HG03439 (cell line): ENCODE measurements around the gene ATP2A3.
A peak's percentile ranks its signal among the peaks of the same experiment; 100 is the strongest.

ENCODE experiments used
- ATAC-seq: cut with Tn5 transposase; IDR thresholded peaks from one replicate; pipeline ENCODE4 v1.9.1; 2021; ENCODE audit warnings: mild to moderate bottlenecking, moderate library complexity; ENCODE audit not compliant: unreplicated experiment

The ATP2A3 gene

DNA sequence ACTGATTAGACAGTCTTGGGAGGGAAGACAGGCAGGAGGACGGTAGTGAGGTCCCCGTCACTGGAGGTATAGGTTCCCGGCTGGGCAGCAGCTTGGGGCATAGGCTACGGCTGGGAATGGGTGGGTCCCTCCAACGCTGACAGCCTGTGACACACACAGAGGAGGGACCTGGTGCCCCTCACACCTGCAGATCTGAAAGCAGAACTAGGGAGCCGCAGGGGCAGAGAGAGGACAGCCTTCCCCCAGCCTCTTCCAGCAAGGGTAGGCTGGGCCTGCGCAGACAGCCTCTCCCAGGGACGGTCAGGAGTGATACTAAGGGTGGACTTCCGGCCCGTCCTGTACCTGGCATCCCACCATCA is 49.9 kb downstream of the ATP2A3 start:
- peak; percentile 39 for ATAC-seq

DNA sequence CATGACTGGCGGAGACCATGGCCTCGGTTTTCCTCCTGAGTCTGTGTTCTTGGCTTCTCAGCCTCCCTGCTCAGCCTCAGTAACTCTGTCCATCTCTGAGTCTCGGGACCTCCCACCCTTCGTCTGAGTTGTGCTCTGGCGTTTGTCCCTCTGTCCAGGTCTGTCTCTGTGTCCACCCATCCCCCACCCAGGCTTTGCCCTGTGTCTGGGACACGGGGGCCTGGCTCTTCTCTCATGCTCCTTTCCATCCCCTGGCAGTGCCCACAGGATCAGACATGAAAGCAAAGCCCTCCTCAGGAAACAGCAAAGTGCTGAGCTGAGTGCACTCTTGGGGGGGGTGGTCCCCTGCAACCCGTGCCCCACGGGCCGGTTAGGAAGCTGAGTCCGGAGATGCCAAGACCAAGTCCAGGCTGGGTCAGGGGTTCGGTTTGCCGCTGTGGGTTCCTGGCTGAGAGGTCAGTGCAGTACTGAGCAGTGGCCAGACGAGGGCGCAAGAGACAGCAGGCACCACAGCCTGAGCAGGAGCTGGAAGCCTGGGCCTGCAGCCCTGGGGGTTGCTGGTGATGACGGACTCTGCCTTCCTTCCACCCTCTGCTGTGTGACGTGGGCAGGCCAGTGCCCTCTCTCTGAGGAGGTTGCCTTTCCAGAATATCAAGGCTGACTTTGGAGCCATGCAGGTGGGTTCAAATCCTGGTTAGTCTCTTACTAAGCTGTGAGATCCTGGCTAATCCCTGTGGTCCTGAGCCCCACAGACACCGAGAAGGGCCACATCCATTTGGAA is 50.5 kb downstream of the ATP2A3 start:
- ATAC-seq, result peak; percentile 56

DNA sequence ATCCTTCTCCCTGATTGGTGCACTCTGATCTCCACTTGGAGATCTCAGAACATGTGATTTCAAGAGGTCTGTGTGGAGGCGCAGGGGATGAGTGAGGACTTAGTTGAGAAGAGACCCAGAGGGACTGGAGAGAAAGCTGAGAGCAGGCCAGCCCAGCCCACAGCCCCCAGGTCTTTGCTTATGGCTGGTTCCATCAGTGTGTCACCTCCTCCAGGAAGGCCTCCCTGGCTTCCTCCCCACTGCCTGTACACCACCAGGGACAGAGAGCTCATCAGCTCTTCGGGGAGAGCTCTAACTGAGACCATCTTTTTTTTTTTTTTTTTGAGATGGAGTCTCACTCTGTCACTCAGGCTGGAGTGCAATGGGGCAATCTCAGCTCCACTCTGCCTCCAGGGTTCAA is 51.4 kb downstream of the ATP2A3 start:
- ATAC-seq, result no peak

DNA sequence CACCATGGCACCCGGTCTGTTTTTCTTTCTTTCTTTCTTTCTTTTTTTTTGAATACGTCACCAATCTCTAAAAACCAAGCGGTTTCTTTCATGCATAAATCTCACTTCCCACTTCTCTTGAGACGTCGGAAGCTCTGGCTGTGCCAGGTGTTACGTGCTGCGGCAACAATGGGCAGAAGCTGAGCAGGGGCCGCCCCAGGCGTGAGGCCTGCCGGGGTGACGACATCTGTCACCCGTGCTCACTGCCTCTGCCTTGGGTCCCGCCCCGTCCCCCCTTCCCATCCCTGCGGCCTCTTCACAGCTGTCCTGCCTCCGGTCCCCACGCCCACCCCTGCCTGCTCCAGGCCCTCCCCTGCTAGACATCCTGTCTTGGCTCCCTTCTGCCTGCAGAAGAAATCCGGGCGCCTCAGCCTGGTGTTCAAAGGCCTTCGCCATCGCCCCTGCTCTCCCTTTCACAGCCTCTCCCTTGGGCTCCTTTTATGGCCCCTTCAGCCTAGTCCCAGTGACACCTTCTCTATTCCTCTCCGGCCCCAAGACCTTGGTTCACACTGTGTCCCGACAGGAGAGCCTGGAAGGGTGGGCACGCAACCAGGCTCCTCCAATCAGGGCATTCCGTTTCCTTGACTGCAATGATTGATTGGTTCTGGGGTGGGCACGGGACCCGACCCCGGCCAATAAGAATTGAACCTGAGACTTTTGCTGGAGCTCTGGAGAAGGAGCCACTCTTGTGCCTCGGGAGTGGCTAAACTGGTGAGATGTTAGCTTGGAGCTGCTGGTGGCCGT is 52.8 kb downstream of the ATP2A3 start:
- ATAC-seq, result peak; percentile 53

DNA sequence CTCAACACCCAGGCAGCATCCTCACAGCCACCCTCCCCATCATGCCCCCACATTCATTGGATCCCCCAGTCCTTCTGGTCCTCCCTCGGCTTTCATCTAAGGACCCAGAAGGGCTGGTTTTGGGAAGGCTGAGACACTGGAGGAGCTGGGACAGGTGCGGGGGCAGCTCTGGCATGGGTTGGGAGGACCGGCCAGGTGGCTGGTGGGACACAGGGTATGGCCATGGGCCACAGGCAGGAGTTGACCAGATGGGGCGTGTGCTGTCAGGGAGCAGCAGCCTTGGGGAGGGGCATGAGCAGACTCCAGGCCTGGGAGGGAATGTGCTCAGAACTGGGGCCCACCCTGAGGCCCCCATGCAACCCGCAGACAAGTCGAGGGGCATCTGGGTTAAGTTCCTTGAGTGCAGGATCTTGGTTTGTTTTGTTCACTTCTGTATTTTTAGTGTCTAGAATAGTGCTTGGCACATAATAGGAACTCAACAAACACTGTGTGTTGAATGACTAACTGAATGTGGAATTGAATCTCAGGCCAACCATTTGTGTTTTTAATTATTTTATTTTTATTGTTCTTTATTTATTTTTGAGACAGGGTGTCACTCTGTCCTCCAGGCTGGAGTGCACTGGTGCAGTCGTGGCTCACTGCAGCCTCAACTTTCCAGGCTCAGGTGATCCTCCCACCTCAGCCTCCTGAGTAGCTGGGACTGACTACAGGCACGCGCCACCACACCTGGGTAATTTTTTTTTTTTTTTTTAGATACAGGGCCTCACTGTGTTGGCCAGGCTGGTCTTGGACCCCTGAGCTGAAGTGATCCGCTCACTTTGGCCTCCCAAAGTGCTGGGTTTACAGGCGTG is 53.6 kb downstream of the ATP2A3 start:
- no peak for ATAC-seq

DNA sequence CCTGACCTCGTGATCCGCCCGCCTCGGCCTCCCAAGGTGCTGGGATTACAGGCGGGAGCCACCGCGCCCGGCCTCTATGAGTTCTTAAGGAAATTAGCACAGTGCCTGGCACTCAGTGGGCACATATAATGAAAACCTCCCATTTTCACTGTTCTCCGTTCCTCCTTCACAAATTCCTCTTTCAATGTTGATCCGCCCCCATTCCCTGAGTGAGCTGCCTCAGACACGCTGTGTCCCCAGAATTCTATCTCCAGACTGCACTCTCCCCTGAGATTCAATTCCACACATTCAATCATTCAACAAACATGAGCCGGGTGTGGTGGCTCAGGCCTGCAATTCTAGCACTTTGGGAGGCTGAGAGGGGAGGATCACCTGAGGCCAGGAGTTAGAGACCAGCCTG is 55.0 kb downstream of the ATP2A3 start:
- ATAC-seq, result no peak

DNA sequence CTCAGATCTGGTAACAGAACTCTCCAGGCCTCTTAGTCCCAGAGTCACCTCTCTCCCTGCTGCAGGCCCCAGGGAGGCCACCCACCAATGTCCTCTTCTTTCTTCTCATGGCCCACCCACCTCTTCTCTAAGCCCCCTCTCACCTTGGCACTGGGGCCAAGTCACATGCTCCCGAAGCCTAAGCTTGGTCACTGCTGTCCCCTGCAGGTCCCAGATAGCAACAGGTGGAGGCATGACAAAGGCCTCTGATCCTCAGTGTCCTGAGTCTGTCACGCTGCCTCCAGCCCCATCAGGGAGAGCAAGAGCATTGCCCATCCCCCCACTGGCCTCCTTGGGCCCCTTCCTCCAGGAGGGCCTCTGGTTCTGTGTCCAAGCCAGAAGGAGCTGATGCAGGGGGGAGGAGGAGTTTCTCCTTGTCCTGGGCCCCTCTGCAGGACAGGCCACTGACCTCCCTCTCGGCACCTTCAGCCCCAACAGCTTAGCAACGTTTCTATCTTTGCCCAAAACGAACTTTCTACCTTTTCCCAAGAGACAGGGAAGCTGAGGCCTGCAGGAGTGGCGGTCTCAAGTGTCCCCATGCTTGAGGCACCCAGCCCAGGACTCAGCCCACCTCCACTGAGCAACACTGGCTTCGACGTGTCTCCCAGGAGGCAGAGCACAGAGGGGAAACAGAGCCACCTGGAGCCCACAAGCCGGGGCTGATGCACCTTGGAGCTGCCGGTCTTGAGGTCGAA is 56.6 kb downstream of the ATP2A3 start:
- ATAC-seq, result no peak

DNA sequence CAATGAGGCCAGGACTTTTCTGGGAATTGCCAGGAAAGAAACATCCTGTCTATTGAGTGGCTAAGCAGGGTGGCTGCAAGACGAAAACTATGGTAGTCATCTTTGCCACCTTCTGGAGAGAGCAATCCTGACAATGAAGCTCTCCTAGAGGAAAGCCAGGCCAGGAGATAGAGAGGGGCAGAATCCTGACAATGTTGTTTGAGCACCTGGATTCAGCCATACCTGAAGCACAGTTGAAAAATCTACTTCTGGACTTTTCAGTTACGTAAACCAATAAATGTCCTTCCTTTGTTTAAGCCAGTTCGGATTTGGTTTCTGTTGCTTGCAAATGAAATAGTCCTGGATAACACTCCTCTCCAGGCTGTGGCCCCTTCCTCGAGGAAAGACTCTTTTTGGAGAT is 57.4 kb downstream of the ATP2A3 start:
- no peak for ATAC-seq

DNA sequence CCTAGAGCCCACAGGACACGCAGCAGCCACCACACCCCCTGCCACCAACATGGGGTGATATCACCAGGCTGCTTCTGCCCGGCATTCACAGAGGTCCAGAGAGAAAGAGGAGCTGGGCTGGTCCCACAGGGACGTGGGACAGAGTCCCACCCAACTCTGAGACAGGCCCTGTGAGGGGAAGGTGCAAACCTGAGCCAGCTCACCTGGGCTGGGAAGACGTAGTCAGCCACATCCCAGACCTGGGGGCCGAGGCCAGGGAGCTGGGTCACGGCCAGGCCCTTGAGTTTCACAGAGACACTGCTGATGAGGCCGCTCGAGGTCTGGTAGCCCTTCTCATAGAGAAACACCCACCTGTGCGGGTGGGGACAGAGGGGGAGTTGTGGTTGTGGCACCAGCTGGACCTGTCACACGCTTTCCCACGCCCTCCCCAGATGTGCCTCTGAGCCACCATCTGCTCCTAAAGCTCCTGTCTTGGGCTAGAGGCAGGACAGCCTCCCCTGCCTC is 59.2 kb downstream of the ATP2A3 start:
- ATAC-seq, result no peak

DNA sequence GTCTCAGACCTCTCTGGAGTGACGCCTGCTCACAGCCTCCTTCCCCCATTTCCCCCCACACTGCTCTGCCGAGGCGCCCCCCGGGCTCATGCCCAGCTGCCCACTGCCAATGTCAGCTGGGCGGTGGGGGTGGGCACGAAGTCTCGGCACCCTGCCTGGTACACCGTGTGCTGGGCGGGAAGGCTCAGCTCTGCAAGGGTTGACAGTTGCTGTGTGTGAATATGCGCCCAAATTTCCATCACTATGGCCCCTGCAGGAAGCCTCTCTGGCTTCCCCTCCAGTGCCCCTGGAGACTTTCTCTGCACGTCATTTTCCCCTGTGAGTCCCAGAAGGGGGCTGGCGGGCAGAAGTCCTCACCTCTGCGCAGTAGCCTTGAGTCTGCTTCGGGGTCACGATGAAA is 59.7 kb downstream of the ATP2A3 start:
- ATAC-seq, result no peak

DNA sequence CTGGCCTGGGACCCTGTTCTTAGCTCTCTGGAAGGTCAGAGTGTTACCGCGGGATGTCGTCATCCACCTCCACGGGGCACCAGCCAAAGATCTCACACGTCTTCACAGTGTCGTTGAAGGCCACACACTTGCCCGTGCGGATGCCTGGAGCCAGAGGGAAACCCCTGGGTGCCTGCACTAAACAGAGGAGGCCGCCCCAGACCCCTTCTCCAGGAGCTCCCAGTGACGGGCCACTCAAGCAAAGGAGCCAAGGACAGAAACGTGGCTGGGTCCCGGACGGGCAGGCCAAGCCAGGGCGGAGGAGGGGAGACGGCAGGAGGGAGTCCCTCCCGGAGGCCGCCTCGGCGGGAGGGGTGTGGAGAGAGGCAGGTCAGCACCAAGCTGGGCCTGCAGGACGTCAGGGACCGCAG is 60.4 kb downstream of the ATP2A3 start:
- ATAC-seq, result no peak

DNA sequence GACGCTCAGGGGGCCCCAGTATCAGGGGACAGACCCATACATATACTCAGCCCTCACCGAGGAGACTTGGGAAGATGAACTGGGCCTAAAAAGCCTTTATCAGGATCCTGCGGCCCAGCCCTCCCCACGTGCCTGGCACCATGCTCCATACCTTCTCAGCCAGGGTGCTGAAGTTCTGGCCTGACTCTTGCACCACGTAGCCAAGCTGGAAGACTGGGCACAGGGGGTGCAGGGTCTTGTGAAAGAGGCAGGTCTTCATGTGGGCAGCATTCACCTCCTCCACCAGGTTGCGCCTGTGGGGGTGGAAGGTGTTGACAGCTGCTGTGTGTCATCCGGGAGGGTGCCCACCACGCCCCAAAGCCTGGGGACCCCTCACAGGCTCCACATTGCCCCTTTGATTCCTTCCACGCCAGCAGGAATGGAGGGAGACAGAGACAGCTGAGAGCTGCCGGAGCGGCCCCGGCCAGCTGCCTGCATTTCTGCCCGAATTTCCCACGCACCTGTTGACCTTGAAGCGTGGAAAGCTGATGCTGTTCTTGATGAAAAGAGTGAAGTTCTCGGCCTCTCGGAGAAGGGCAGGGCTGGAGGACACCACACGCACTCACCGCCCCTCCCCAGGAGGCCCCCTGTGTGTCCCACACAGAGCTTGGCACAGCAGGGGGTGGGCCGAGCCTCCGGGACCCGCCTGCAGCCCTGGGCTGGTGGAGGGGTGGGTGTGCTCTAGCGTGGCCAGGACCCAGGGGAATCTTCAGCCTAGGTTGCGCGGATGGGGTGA is 61.0 kb downstream of the ATP2A3 start:
- no peak for ATAC-seq

DNA sequence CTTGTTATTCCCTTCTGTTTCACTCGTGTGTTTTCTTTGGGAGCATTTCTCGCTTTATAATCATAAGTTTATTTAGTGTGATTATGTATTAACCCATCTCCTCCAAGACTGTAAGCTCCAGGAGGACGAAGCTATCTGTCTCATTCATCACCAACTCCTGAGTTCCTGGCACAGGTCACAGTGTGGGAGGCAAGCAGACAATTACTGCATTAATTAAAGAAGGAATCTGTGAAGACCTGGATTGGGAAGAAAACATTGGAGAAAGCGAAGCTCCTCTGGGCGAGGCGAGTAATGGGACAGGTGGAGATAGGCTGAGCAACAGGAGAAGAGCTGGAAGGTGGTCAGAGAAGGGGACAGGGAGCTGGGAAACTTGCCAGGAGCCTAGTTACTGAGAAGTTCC is 63.6 kb downstream of the ATP2A3 start:
- ATAC-seq, result no peak

DNA sequence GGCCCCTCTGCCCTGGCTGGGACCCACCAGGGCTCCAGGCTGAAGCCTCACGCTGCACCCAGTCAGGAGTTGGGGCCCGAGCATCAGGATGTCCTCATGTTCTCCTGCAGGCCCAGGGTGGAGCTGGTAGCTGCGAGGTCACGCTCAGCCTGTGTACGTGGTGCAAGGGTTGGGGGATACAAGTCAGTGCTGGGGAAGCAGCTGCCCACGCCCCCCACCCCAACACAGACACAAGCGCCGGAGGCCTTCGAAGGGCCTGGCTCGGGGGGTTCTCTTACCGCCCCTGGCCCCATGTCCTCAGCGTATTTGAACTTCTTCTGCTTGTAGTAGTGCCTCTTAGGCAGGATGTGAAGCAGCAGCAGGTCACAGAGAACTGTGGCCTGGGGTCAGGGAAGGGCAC is 66.5 kb downstream of the ATP2A3 start:
- no peak for ATAC-seq

DNA sequence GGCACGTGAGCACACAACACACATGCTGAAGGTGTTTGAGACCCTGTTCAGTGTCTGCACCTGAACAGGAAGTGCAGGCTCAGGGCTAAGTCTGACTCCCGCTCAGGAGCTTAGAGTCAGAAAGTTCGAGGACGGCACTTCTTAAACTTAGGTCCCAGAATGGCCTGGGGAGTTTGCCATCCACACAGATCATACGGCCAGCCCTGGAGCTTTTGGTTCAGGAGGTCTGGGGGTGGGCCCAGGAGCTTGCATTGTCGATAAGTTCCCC is 67.3 kb downstream of the ATP2A3 start:
- no peak for ATAC-seq

DNA sequence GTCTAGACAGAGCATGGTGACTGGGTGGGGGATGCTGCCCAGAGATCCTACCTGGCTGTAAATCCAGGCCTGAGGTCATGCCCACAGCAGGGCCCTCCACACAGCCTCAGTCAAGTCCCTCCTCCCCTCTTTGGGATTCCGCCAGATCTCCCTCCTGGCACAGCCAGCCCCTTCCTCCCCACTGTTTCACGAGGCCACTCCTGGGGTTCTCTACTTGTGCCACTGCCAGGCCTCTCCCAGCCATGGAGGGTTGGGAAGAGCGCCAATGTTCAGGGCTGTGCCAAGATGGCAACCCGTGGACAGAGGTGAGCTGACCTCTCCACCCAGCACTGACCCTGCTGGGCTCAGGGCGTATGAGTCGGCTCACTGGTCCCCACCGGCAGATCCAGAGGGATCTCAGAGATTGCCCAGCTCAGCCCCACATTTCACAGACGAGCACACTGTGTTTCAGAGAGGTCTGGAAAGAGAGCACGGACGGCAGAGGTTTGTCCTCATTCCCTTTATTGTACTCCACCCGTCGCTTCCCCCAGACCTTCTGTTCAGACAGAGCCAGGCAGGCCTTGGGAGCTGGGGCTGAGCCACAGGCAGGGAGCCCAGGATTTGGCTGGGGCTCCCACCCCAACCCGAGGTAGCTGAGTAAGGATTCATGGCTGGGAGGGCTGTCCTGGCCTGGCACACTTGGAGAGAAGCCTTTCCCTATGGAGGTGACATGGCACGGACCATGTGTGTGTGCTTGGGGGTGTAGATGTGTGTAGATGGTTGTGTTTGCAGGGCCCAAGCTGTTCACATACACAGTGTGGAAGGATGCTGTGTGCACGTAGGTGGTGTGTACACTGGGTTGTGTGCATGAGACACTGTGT is 67.9 kb downstream of the ATP2A3 start:
- no peak for ATAC-seq

DNA sequence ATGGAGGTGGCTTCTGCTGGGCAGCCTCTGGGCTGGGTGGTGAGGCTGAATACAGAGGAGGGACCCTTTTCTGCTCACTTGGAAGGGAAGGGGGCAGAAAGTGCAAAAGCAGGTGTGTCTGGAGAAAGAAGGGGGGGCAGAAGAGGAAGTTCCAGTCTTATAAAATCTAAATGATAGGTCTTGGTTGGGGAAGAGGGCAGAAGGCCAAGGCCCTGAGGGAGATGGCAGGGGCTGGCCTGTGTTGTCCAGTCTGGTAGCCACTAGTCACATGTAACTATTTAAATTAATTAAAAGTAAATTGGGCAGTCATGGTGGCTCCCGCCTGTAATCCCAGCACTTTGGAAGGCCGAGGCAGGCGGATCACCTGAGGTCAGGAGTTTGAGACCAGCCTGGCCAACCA is 68.9 kb downstream of the ATP2A3 start:
- no peak for ATAC-seq

DNA sequence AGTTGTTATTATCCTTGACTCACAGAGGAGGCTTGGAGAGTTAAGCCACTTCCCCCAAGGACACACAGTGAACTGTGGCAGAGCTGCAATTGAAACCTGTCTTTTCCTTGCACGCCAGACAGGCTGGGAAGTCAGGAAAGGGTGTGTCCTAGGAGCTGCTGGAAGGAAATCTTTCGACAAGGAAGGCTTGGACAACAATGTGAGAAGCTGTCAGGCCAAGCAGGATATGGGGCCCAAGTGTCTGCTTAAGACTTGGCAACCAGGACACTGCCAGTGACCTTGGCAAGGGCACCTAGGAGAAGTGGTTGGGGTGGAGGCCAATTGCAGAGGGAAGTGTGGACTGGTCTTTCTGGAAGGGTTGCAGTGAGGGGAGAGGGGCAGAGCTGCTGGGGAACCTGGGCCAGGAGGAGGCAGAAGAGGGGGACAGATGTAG is 69.3 kb downstream of the ATP2A3 start:
- no peak for ATAC-seq

DNA sequence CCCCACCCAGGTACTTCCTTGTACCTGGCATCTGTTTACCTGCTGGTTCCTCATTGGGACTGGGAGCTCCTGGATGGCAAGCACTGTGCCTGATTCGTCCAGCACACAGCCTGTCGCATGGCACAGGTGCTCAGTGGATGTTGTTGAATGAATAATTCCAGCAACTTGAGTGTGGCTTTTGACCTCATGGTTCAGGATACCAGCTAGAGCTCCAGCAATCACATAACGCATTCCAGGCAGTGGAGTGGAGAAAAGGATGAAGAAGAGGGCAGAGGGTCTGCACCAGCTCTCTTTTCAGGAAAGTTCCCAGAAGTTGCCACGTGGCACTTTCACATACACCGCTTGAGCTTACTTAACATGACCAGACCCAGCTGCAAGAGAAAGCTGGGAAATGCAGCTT is 70.0 kb downstream of the ATP2A3 start:
- ATAC-seq, result no peak
